ENCODE data around the gene UQCC3. TPM values are rescaled to one million over a fixed set of nuclear protein-coding genes. Genes with fewer than 3 reads are reported as not detected.
A peak's percentile ranks its signal among the peaks of the same experiment; 100 is the strongest.
"Not testable (repeated sequence)": the region's sequence is repeated elsewhere in the genome, so short reads cannot be mapped to it uniquely, and the experiment has no call there.

UQCC3 gene
- total RNA-seq, 2 donors from 2014 or later, result 3.6 to 3.7 TPM

DNA sequence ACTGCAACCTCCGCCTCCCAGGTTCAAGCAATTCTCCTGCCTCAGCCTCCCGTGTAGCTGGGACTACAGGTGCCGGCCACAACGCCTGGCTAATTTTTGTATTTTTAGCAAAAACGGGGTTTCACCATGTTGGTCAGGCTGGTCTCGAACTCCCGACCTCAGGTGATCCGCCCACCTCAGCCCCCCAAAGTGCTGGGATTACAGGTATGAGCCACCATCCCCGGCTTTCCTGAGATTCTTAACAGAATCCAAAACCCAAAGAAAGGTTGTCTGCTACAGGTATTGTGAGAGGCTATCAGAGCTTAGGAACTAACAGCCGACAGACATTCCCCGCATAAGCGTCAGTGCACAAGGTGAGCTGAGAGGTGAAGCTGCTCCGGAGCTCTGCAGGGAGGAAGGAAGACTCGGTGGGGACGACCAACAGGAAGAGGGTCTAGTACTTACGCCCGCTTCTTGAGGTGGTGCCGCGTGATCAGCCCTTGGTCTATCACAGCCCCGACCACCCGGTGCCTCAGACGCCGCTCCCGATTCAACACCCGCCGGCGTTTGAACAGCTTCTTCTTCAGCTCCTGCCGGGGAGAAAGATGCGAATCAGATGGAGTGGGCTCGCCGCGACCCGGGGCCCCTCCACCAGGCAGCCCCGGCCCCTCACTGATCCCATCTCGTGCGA lies 6.9 kb upstream of the UQCC3 start:
- peak; percentile 85 for DNase-seq (ENCODE audit: low spot score)
- intact Hi-C loops (cut with DNase I), result no loop called here

DNA sequence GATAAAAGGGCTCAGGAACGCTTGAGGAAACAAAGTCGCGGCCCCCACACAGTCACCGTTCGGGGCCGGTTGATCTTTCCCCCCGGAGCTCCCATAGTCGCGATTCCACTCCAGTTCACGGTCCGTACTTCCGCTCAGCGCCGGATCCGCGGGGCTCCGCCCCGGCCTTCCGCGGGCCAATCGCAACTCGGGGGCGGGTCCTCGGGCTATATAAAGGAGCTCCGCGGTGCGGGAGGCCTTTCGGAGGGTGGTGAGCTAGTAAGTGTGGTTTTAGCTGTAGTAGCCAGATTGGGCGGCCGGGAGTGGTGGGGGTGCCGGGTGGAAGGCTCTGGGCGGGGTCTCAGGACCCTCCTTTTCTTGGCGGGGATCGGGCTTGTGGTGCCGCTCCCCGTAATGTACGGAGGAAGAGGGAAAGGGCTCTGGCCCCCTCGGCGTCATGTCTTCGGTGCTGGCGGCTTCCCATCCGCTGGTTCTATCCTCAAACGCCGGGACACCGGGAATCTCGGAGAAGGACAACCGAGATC lies 6.3 kb upstream of the UQCC3 start, which contains the start of the genes C11orf98 and CSKMT:
TSS of gene C11orf98 (minus strand) at position 136 of the 524 bp plus-strand sequence. CDS start at position 95, 41 bp downstream.
TSS of gene CSKMT (plus strand) at position 238 of the 524 bp plus-strand sequence. CDS start 568 bp downstream, outside the sequence.
- intact Hi-C loops (cut with DNase I), result no loop called here
- DNase-seq (ENCODE audit: low spot score), result peak; percentile 98

DNA sequence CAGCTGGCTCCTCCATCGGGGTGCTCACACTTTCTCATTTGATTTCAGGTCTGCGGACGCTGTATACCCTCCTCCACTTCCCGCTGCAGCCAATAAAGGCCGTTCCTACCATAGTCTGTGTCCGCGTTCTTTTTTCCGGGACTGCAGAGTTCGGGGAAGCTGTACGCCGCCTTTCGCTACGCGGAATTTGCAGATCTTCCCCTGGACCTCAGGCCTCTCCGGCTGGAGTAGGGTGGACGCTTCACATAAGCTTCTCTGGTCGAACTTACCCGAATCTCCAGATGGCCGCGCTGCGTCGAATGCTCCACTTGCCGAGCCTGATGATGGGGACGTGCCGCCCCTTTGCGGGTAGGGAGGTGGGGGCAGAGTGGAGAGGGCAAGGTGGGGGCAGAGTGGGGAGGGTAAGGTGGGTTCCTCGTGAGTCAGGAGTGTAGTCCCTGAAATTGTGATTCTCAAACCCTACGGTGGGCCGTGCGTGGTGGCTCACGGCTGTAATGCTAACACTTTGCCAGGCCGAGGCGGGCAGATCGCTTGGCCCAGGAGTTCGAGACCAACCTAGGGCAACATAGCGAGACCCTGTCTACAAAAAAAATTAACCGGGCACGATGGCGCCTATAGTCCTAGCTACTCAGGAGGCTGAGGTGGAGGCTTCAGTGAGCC lies 5.7 kb upstream of the UQCC3 start:
- DNase-seq (ENCODE audit: low spot score), result peak; percentile 88
- intact Hi-C loops (cut with DNase I), result no loop called here

DNA sequence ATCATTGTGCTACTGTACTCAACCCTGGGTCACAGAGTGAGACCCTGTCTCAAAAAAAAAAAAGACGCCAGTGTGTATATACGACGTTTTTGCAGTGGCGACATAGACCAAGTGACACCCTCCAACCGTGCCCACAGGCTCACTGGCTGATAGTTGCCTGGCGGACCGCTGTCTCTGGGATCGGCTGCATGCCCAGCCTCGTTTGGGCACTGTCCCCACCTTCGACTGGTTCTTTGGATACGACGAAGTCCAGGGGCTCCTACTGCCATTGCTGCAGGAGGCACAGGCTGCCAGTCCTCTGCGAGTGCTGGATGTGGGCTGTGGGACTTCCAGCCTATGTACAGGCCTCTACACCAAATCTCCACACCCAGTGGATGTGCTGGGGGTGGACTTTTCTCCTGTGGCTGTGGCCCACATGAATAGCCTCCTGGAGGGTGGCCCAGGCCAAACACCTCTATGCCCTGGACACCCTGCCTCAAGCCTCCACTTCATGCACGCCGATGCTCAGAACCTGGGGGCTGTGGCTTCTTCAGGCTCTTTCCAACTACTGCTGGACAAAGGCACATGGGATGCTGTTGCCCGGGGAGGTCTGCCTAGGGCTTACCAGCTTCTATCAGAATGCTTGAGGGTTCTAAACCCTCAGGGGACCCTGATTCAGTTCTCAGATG lies 5.1 kb upstream of the UQCC3 start:
- no peak for DNase-seq (ENCODE audit: low spot score)
- intact Hi-C loops (cut with DNase I), result no loop called here

DNA sequence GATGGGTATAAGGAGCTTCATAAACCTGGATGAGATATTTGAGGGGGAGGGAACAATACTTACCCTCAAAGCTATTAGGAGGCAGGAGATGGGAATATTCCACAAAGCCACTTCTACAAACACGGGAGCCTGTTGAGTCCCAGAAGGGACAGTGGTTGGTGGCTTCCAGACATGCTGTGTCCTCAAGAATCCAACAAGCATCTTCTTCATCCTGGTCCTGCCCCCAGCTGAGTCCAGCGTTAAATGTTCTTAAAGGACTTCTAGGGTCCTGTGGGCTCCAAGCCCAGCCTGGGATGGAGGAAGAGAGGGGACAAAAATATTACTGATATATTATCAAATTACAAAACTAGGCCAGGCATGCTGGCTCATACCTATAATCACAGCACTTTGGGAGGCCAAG lies 4.0 kb upstream of the UQCC3 start:
- no peak for DNase-seq (ENCODE audit: low spot score)
- intact Hi-C loops (cut with DNase I), result no loop called here

GRCh38 chr11:62669420-62670161 lies 1.9 kb upstream of the UQCC3 start:
- intact Hi-C loops (cut with DNase I), result no loop called here
- no peak for DNase-seq (ENCODE audit: low spot score)

DNA sequence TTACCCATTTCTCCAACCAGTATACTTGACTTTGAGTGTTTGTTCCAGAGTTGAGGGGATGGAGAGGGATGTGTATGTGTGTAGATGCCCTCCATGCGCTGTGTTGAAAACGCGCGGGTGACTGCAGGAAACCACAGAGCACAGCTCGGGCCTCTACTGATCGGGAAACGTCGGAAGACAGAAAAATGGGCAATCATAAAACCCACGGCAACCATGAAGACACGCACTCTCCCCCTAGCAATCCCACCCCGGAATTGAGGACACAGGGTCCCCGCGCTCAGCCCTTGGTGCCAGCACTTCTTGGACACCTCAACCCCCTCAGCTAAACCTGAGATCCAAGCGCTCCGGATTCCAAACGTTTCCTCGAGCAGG lies 251 bp upstream of the UQCC3 start:
- no peak for DNase-seq (ENCODE audit: low spot score)
- intact Hi-C loops (cut with DNase I), result no loop called here

- DNase-seq (ENCODE audit: low spot score), result no peak
- intact Hi-C loops (cut with DNase I), result no loop called here
Observed at GRCh38 chr11:62673196-62673525, 1.7 kb downstream of the UQCC3 start.

- DNase-seq (ENCODE audit: low spot score); intact Hi-C loops (cut with DNase I): not testable (repeated sequence)
Observed at GRCh38 chr11:62675415-62675814, 3.9 kb downstream of the UQCC3 start.

GRCh38 chr11:62676698-62677097 lies 5.2 kb downstream of the UQCC3 start:
- intact Hi-C loops (cut with DNase I), result no loop called here

GRCh38 chr11:62677156-62677555 lies 5.7 kb downstream of the UQCC3 start:
- intact Hi-C loops (cut with DNase I), result no loop called here
- DNase-seq (ENCODE audit: low spot score), result no peak

More at GRCh38 chr11:62676698-62677097, 5.2 kb downstream of the UQCC3 start:
- no peak for DNase-seq (ENCODE audit: low spot score)

- intact Hi-C loops (cut with DNase I), result no loop called here
- DNase-seq (ENCODE audit: low spot score), result no peak
Observed at GRCh38 chr11:62677714-62678113, 6.2 kb downstream of the UQCC3 start.

DNA sequence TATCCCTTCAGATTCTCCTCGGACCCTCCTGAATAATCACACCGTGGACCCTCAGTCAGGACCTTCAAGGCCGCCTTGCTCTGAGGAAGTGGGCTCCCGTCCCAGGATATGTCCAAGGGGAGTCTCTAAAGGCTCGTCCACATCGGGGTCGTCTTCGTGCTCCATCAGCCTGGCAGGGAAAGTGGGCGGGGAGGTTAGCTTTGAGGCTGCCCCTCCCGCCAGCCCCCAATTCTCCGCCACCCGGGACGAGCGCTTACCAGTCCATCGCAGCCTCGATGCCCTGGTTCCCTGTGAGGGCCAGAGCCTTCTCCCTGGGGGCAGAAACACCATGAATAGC lies 6.9 kb downstream of the UQCC3 start:
- intact Hi-C loops (cut with DNase I), result no loop called here
- DNase-seq (ENCODE audit: low spot score), result no peak

DNA sequence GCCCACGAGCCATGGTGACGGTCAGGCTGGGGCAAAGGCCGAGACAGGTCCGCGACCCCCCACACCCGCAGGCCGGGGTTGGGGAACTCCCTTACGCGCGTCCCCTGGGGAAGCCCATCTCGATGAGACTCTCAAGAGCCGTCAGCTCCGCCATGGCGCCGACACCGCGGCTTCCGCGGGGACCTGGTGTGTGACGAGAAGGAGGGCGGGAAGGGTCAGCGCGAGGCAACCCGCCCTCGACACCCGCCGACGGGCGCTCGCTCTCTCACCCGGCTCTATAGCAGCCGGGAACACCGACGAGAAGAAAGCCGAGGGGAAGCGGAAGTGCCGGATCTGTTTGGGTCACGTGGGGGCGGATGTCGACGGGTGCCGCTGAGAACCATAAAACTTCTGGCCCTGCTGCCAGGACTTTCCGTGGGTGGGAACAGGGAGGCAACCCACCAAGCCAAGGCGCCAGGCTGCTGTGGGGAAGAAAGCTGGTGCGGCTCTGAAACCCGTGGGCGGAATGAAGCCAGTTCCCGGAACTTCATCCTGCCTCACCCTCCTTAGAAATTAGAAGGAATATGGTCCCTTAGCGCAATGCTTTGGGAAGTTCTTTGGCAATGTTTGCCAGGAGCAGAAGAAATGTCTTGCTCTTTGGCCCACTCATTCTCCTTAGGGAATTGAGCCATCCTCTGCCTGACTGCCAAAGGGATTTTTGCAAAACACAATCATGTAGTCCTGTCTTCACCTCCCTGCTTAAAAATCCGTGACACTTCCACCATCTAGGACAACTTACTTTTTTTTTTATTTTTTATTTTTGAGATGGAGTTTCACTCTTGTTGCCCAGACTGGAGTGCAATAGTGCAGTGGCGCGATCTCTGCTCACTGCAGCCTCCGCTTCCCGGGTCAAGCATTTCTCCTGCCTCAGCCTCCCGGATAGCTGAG lies 7.6 kb downstream of the UQCC3 start, which contains the start of gene UBXN1:
TSS of gene UBXN1 (minus strand) at position 304 of the 927 bp plus-strand sequence. CDS start at position 154, 150 bp downstream.
- intact Hi-C loops (cut with DNase I), result no loop called here
- peak; percentile 98 for DNase-seq (ENCODE audit: low spot score)

DNA sequence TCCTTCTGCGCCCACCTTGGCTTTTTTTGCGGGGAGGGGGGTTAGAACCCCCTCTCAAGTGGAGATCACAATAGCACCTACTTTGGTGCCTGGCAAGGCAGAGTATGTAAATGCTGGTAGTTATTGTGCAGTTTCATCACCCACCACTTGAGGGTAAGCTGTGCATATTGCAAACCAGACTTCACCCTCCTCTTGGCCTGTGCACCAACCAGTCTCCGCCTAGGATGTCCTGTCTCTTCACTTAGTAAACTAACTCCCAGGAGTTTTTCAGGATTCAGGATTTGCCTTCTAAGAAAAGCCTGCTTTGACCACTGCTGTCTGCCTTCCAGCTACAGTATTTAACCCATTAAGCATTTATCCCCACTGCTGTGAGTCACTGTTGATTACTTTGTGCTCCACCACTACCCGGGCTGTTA lies 9.4 kb downstream of the UQCC3 start:
- intact Hi-C loops (cut with DNase I), result no loop called here
- DNase-seq (ENCODE audit: low spot score), result no peak

- intact Hi-C loops (cut with DNase I), result no loop called here
- no peak for DNase-seq (ENCODE audit: low spot score)
Observed at GRCh38 chr11:62682518-62682917, 11.0 kb downstream of the UQCC3 start.

DNA sequence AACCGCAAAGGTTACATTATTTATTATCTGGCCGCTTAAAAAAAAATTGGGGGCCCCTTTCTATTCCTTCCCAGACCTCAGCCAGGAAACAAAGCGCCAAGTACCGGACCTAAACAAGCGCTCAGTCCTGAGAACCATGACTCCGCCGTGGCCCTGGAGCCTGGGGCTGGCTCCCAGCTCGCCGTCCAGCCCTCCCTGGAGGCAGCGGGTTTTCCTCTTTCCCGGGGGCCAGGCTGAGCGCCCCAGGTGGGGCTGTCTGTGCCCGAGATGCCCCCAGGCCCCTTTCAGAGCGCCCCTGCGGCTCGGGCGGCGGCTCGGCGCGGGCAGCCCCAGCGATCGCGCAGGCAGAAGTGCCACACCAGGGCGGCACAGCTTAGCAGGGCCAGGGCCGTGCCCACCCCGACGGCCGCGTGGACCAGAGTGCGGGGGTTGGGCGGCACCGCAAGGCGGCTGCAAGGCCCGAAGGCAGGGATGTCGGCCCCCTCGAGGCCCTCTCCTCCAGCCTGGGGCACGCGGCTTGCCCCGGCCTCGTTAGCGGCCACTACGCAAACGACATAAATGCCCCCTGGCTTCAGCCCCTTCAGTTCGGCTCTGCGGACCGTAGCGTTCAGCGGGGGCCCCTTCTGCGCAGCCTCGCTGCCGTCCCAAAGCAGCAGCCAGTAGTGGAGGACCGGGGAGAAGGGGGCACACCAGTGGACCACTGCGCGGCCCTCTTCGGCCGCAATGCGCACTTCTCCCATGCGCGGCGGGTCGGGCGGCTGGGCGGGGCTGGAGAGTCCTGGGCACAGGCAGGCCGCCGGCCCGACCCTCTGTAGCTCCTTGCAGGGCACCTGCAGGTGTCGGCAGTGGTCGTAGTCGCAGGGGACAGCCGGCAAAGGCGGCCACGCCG lies 16.3 kb downstream of the UQCC3 start:
- no peak for DNase-seq (ENCODE audit: low spot score)
- intact Hi-C loops (cut with DNase I), result no loop called here

- DNase-seq (ENCODE audit: low spot score), result no peak
- intact Hi-C loops (cut with DNase I), result no loop called here
Observed at GRCh38 chr11:62688491-62688890, 17.0 kb downstream of the UQCC3 start.

All from posterior vena cava (tissue), 2 donors.